NCI-H128 (cell line): ENCODE measurements around the gene C19orf85.
"Not testable (repeated sequence)": the region's sequence is repeated elsewhere in the genome, so short reads cannot be mapped to it uniquely, and the experiment has no call there.

Experiments
- DNase-seq: peaks from one replicate; lab custom pipeline; 2025; ENCODE audit not compliant: unreplicated experiment; lab: John Stamatoyannopoulos, UW

The C19orf85 gene

GRCh38 chr19:55442372-55442961 is 22.1 kb downstream of the C19orf85 start:
- no peak for DNase-seq

GRCh38 chr19:55441692-55442321 is 22.7 kb downstream of the C19orf85 start:
- DNase-seq = peak; percentile 12

- DNase-seq = no peak
Measured at GRCh38 chr19:55441319-55441691, 23.2 kb downstream of the C19orf85 start.

GRCh38 chr19:55440411-55441105 is 24.0 kb downstream of the C19orf85 start:
- DNase-seq = no peak

- DNase-seq = no peak
Measured at GRCh38 chr19:55439052-55439451, 25.5 kb downstream of the C19orf85 start.

- no peak for DNase-seq
Measured at GRCh38 chr19:55437410-55437809, 27.1 kb downstream of the C19orf85 start.

DNA sequence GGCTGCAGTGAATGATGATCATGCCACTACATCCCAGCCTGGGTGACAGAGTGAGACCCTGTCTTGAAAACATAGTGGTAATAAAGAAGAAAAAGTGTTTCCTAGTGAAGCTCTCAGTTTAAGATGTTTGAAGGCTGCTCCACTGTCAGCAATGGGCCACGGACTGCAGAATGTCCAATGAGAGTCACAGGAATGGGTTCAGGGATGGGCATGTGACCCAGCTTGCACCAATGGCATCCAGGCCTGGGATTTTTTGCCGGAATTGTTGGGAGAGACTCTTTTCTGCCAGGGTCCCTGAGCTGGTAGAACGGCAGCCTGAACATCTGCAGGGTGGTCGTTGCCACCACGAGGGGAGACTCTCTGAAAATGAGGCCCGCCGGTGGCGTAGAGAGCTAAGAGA is 27.7 kb downstream of the C19orf85 start:
- DNase-seq = no peak

- no peak for DNase-seq
Measured at GRCh38 chr19:55435020-55435419, 29.5 kb downstream of the C19orf85 start.

GRCh38 chr19:55434356-55434919 is 30.1 kb downstream of the C19orf85 start:
- DNase-seq = no peak

DNA sequence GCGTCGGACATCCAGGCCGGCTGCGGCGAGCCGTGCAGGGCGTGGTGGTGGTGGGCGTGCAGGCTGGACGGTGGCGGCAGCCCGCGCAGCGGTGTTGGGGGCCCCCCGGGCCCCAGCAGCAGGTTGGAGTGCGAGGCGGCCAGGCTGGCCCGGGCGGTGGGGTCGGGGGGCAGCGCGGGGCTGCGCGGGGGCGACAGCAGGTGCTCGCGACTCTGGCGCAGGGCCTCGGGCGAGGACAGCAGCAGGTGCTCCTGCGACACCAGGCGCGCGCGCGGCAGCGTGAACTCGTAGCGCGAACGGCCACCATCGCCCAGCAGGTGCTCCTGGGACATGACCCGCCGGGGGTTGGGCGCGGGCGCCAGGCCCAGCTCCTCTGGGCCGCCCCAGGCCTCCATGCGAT is 31.3 kb downstream of the C19orf85 start:
- DNase-seq = no peak

GRCh38 chr19:55432241-55432959 is 32.2 kb downstream of the C19orf85 start:
- no peak for DNase-seq

DNA sequence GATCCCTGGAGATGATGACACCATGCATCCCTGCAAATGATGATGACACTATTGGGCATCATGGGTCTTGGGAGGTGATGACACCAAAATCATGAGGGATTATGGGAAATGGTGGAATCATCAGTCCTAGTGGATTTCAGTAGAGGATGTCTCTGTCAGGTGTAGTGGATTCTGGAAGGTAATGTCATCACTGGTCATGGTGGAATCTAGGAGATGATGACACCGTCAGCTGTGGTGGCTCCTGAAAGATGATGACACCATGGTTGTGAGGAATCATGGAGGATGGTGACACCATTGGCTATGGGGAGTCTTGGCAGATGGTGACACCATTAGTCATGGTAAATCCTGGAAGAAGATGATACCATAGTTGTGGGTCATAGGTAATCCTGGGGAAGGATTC is 33.4 kb downstream of the C19orf85 start:
- DNase-seq = no peak

DNA sequence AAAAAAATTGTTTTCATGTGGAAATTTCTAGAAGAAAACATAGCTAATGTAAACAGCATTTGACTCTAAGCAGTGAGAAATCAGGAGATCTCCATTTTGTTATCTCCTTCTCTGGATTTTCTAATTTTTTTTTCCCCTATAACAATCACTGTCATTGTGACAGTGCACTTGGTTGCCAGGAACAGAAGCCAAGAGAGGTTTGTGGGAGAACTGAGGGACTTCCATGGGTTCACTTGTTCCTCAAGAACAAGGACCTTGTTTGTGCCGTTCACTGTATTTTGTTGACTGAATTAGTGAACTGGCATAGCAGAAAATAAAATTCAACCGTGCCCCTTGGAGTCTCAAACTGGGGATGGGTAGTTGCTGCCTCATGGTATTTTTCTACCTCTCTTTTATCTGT is 38.5 kb downstream of the C19orf85 start:
- no peak for DNase-seq

DNA sequence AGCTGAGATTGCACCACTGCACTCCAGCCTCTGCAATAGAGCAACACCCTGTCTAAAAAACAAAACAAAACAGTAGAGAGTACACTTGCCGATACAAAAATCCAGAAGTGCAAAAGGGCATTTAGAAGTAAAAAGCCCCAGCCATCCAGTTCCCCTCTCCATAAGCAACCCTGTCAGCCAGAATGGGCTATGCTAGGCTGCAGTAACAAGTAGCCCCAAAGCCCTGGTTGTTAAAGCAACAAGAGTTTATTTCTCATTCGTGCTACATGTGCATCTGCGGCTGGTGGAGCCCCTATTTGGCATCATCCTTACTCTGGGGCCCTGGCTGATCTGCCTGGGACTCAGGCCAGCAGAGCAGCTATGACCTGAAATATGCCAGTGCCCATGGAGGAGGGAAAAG is 40.0 kb downstream of the C19orf85 start:
- DNase-seq = no peak

GRCh38 chr19:55423225-55424005 is 41.1 kb downstream of the C19orf85 start:
- no peak for DNase-seq

- not testable (repeated sequence) for DNase-seq
Measured at GRCh38 chr19:55421281-55421680, 43.3 kb downstream of the C19orf85 start.

GRCh38 chr19:55419624-55420236 is 44.8 kb downstream of the C19orf85 start:
- DNase-seq = no peak

GRCh38 chr19:55419103-55419502 is 45.4 kb downstream of the C19orf85 start:
- DNase-seq = no peak

- DNase-seq = peak; percentile 43
Measured at GRCh38 chr19:55418185-55418584, 46.4 kb downstream of the C19orf85 start.
